Uterus (tissue), 4 donors: ENCODE results near the gene INKA1. TPM values are rescaled to one million over a fixed set of nuclear protein-coding genes. Genes with fewer than 3 reads are reported as not detected.
A peak's percentile ranks its signal among the peaks of the same experiment; 100 is the strongest.
"Not testable (repeated sequence)": the region's sequence is repeated elsewhere in the genome, so short reads cannot be mapped to it uniquely, and the experiment has no call there.

Source experiments
- DNase-seq, 2 donors: peaks; one replicate each; pipeline ENCODE4 v3.0.0-alpha.2; 2019 to 2020
- H3K27ac ChIP-seq, 2 donors: fragments of 200-600 bp; sonication (generic); 1 replicate in 1 of 2; 2 replicates in 1 of 2; pipeline ENCODE4 v1.5.1; 2016 to 2018
- H3K27me3 ChIP-seq, 2 donors: fragments of 200-600 bp; sonication (generic); one replicate each; pipeline ENCODE4 v1.5.1; 2018 to 2019; ENCODE audit warnings: control low read depth in 1 of 2
- H3K36me3 ChIP-seq, 2 donors: fragments of 200-600 bp; sonication (generic); one replicate each; pipeline ENCODE4 v1.5.1; 2019; ENCODE audit warnings: control low read depth in 1 of 2
- H3K4me1 ChIP-seq, 2 donors: fragments of 200-600 bp; sonication (generic); one replicate each; pipeline ENCODE4 v1.5.1; 2018 to 2019; ENCODE audit warnings: control low read depth in 1 of 2
- H3K4me3 ChIP-seq, 2 donors: fragments of 200-600 bp; sonication (generic); 1 replicate in 1 of 2; 2 replicates in 1 of 2; pipeline ENCODE4 v1.5.1; 2018 to 2019; ENCODE audit warnings: mild to moderate bottlenecking in 1 of 2
- H3K9me3 ChIP-seq, 2 donors: fragments of 200-600 bp; sonication (generic); one replicate each; pipeline ENCODE4 v1.5.1; 2019; ENCODE audit warnings: control low read depth in 1 of 2
- CTCF ChIP-seq, 4 experiments: fragments of 200-600 bp in 2 of 4; fragments of 450-650 bp in 2 of 4; sonication (generic) in 2 of 4; IDR thresholded peaks; one replicate each; pipeline ENCODE4 v1.5.1; 2016 to 2019; ENCODE audit warnings: antibody characterized with exemption in 4 of 4, mild to moderate bottlenecking in 2 of 4, moderate library complexity in 1 of 4
- POLR2A ChIP-seq, 2 donors: fragments of 450-650 bp; IDR thresholded peaks; one replicate each; pipeline ENCODE4 v1.6.1; 2016; ENCODE audit warnings: antibody characterized with exemption in 2 of 2, mild to moderate bottlenecking in 1 of 2, moderate library complexity in 1 of 2
- intact Hi-C: fragments of 100-400 bp; cut with DNase I; formaldehyde crosslinking; loops from one replicate; pipeline ENCODE4 v1.15.1; 2023; ENCODE audit warnings: low total_unique reads
- total RNA-seq, 4 donors: library from RNA; depleted of rRNA in 3 of 4; stranded (reverse); fragments of >200 nt in 3 of 4; gene quantifications; one replicate each; pipeline versions ENCODE4 v1.1.0 to v1.2.4, GENCODE V29; 2014 to 2023
- donor health status: DM: yes; HTN: yes; CAD: no.

The INKA1 gene
- total RNA-seq, 4 donors from 2014 or later = 3.1 to 16.7 (median 6.6) TPM

- no peaks in the 10 kb centered on the region for H3K27me3 ChIP-seq
- intact Hi-C loops = no loop called here
- DNase-seq = peak; percentile 65 to 66
- H3K4me1 ChIP-seq = peaks cover 0 to 12% of the 10 kb centered on the region in 2 donors
- H3K27ac ChIP-seq = peak within 1 kb of the TSS; percentile 79 to 88
- H3K36me3 ChIP-seq = no peaks in the 10 kb centered on the region
- H3K9me3 ChIP-seq = no peaks in the 10 kb centered on the region
- peak within 1 kb of the TSS; percentile 43 to 52 for H3K4me3 ChIP-seq
- TF ChIP-seq POLR2A (IDR thresholded peaks at IDR 0.05) (no peak), CTCF (IDR thresholded peaks at IDR 0.05) (no peak)
These were observed 10.6 kb downstream of the INKA1 start, which contains the start of gene UBA7 for GRCh38 chr3:49813497-49814174. TSS of gene UBA7 (minus strand) at chr3:49813953. CDS start at chr3:49813787, 166 bp downstream.

GRCh38 chr3:49823131-49823530 lies 20.1 kb downstream of the INKA1 start:
- DNase-seq, H3K9me3 ChIP-seq, H3K27ac ChIP-seq, H3K27me3 ChIP-seq, H3K4me1 ChIP-seq, H3K4me3 ChIP-seq, H3K36me3 ChIP-seq, intact Hi-C loops: not testable (repeated sequence)

GRCh38 chr3:49826016-49826415 lies 23.0 kb downstream of the INKA1 start:
- H3K4me1 ChIP-seq = no peaks in the 10 kb centered on the region
- no peak for DNase-seq
- no peak overlapping the region for H3K27ac ChIP-seq
- intact Hi-C loops = no loop called here
- H3K27me3 ChIP-seq = no peaks in the 10 kb centered on the region
- no peak for TF ChIP-seq POLR2A (IDR thresholded peaks at IDR 0.05)
- no peak for TF ChIP-seq CTCF (IDR thresholded peaks at IDR 0.05)
- no peaks in the 10 kb centered on the region for H3K36me3 ChIP-seq
- no peak overlapping the region for H3K4me3 ChIP-seq
- no peaks in the 10 kb centered on the region for H3K9me3 ChIP-seq

- intact Hi-C loops = loop anchor here (10.0 kb wide), 1 partner anchor 127 kb away; no protein-coding TSS in a partner anchor
- TF ChIP-seq CTCF (IDR thresholded peaks at IDR 0.05) (no peak), POLR2A (IDR thresholded peaks at IDR 0.05) (no peak)
- Histone ChIP-seq H3K9me3 (no peaks in the 10 kb centered on the region), H3K4me1 (no peaks in the 10 kb centered on the region), H3K36me3 (no peaks in the 10 kb centered on the region), H3K4me3 (no peak overlapping the region), H3K27me3 (no peaks in the 10 kb centered on the region), H3K27ac (no peak overlapping the region)
- no peak for DNase-seq
These were observed 28.3 kb downstream of the INKA1 start for GRCh38 chr3:49831341-49831740.

GRCh38 chr3:49839193-49839809 lies 36.2 kb downstream of the INKA1 start:
- intact Hi-C loops = loop anchor here (2.0 to 10.0 kb wide), 2 partner anchors 36 to 134 kb away; partner anchors contain the start of gene INKA1
- H3K4me1 ChIP-seq = no peaks in the 10 kb centered on the region
- no peak overlapping the region for H3K4me3 ChIP-seq
- H3K9me3 ChIP-seq = no peaks in the 10 kb centered on the region
- H3K27ac ChIP-seq = peak overlapping the region; percentile 5 to 51
- no peak for TF ChIP-seq POLR2A (IDR thresholded peaks at IDR 0.05)
- peak; percentile 85 to 96 (median 92) for TF ChIP-seq CTCF (IDR thresholded peaks at IDR 0.05)
- H3K36me3 ChIP-seq = no peaks in the 10 kb centered on the region
- peak; percentile 82 to 86 for DNase-seq
- H3K27me3 ChIP-seq = no peaks in the 10 kb centered on the region
